ENCODE results near the gene PTPRD. TPM values are rescaled to one million over a fixed set of nuclear protein-coding genes. Genes with fewer than 3 reads are reported as not detected.

The PTPRD gene
- total RNA-seq, 1 donor from 2014 or later, result 30.8 TPM

DNA sequence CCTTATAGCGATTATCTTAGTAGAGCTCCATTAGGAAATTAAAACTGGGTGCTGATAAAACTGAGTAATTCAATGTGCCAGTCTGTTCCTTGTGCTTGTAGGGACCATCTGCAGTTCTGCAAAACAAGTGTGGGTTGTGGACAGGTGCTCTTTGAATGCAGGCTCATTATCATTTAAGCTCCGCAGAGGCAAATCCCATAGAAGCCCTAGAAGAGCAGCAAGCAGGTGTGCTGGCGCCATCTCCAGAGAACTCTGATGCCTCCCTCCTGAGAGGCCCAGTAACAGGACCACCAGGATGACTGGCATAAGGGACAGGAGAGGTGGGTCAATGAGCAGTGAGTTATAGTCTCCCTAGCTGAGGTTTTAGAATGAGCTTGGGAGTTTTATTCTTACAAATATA, 1470.8 kb downstream of the PTPRD start:
- Histone ChIP-seq H3K27me3 (no peaks in the 10 kb centered on the region), H3K36me3 (no peaks in the 10 kb centered on the region), H3K4me1 (no peaks in the 10 kb centered on the region), H3K4me3 (no peak overlapping the region), H3K9me3 (no peaks in the 10 kb centered on the region), H3K27ac (no peak overlapping the region)
- intact Hi-C loops (cut with DNase I), result no loop called here
- DNase-seq (no peak), ATAC-seq (no peak)
- TF ChIP-seq, protein P1, sequence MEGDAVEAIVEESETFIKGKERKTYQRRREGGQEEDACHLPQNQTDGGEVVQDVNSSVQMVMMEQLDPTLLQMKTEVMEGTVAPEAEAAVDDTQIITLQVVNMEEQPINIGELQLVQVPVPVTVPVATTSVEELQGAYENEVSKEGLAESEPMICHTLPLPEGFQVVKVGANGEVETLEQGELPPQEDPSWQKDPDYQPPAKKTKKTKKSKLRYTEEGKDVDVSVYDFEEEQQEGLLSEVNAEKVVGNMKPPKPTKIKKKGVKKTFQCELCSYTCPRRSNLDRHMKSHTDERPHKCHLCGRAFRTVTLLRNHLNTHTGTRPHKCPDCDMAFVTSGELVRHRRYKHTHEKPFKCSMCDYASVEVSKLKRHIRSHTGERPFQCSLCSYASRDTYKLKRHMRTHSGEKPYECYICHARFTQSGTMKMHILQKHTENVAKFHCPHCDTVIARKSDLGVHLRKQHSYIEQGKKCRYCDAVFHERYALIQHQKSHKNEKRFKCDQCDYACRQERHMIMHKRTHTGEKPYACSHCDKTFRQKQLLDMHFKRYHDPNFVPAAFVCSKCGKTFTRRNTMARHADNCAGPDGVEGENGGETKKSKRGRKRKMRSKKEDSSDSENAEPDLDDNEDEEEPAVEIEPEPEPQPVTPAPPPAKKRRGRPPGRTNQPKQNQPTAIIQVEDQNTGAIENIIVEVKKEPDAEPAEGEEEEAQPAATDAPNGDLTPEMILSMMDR (IDR thresholded peaks at IDR 0.05), result no peak

DNA sequence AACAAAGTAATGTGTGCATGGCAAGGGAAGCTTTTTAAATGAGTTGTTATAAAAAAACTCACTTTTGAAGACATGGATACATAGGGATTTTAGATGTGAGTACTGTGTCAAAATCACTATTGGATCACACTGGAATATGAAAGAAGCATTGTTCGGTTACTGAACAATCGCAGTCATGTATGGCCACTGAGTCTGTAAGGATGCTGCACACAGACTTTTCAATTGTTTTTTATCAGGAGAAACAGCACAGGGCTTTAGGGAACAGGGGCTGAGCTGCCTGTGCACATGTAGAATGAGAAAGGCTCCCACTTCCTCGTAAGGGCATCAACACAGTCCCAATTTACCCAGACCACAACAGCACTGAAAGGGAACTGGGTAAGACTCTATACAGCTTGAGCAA, 1479.3 kb downstream of the PTPRD start:
- intact Hi-C loops (cut with DNase I), result no loop called here

DNA sequence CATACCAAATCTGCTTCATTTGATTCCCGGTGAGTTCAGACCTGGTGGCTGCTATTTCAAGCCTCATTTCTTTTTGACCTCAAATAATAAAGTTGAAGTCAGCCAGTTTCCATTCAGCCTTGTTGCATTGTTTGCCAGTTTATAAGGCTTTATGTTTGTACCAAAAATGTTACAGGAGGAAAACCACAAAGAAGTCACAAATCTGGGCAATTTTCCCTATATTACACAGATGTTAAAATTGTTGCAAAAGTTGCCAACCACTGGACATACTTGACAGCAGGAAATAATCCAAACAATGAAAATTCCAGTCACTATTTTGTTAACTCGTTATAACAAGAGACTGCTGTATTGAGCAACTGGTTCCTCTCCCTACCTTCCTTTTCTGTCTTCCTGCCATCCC, 1488.2 kb downstream of the PTPRD start:
- intact Hi-C loops (cut with DNase I), result no loop called here
- no peak overlapping the region for H3K27ac ChIP-seq
- no peaks in the 10 kb centered on the region for H3K4me1 ChIP-seq
- no peak for ATAC-seq
- TF ChIP-seq, protein P1 (IDR thresholded peaks at IDR 0.05), result no peak
- DNase-seq, result no peak
- no peaks in the 10 kb centered on the region for H3K36me3 ChIP-seq
- H3K27me3 ChIP-seq, result no peaks in the 10 kb centered on the region
- H3K9me3 ChIP-seq, result no peaks in the 10 kb centered on the region
- no peak overlapping the region for H3K4me3 ChIP-seq

More for the DNA sequence above, 1479.3 kb downstream of the PTPRD start:
- Histone ChIP-seq H3K4me3 (no peak overlapping the region), H3K36me3 (no peaks in the 10 kb centered on the region), H3K27me3 (no peaks in the 10 kb centered on the region), H3K9me3 (no peaks in the 10 kb centered on the region), H3K27ac (no peak overlapping the region), H3K4me1 (no peaks in the 10 kb centered on the region)
- DNase-seq, result no peak
- TF ChIP-seq, protein P1 (IDR thresholded peaks at IDR 0.05), result no peak
- no peak for ATAC-seq

DNA sequence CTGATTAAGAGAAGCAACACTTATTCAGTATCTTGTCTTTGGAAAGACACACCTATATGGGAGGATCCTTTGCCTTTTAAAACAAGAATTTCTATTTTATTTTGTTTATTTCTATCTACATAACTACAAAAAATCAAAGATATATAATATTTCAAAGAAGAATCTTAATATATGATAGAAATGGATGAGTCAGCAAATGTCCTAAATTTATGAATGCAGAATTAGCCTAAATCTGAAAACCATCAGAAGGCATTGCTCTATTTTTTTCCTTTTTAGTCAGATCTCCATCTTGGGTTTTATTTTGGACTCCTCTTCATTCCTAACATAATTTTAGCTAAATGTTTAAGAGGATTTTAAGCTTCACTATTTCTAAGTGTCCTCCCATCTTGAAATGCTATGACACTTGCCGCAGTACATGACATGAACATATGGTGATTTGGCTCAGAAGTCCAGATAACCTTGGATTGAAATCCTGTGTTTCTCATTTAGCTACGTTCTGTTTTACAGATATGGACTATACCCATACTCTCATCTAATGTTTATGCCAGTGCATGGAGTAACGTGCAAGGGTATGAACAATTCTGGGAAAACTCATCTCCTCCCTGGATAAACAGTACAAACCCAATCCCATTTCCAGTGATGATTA, 1490.4 kb downstream of the PTPRD start:
- intact Hi-C loops (cut with DNase I), result no loop called here
- ATAC-seq, result no peak
- DNase-seq, result no peak
- H3K9me3 ChIP-seq, result no peaks in the 10 kb centered on the region
- no peaks in the 10 kb centered on the region for H3K27me3 ChIP-seq
- H3K36me3 ChIP-seq, result no peaks in the 10 kb centered on the region
- no peaks in the 10 kb centered on the region for H3K4me1 ChIP-seq
- H3K4me3 ChIP-seq, result no peak overlapping the region
- TF ChIP-seq, protein P1 (IDR thresholded peaks at IDR 0.05), result no peak
- no peak overlapping the region for H3K27ac ChIP-seq

DNA sequence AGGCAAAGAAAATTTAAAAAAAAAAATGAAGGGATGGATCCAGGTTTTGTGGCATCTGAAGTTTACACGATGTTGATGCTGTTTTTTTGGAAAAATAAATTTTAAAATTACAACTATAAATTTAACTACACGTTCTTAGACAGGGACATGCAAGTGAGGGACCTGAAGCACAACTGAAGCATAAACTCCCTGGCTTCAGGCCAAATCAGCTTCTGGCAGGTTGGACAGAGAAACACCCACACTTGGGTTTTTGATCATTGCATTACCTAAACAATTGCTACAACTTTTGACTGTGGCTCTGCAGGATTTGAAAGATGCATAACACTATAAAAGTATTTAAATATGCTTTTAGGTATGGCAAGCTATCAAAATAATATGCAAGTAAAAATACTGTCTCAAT, 1494.9 kb downstream of the PTPRD start:
- TF ChIP-seq, protein P1 (IDR thresholded peaks at IDR 0.05), result no peak
- Histone ChIP-seq H3K9me3 (no peaks in the 10 kb centered on the region), H3K27ac (no peak overlapping the region), H3K4me3 (no peak overlapping the region), H3K27me3 (no peaks in the 10 kb centered on the region), H3K36me3 (no peaks in the 10 kb centered on the region), H3K4me1 (no peaks in the 10 kb centered on the region)
- intact Hi-C loops (cut with DNase I), result no loop called here
- ATAC-seq (no peak), DNase-seq (no peak)
